ENCODE measurements around the gene SSX4B.
"Not testable (repeated sequence)": the region's sequence is repeated elsewhere in the genome, so short reads cannot be mapped to it uniquely, and the experiment has no call there.

The SSX4B gene

DNA sequence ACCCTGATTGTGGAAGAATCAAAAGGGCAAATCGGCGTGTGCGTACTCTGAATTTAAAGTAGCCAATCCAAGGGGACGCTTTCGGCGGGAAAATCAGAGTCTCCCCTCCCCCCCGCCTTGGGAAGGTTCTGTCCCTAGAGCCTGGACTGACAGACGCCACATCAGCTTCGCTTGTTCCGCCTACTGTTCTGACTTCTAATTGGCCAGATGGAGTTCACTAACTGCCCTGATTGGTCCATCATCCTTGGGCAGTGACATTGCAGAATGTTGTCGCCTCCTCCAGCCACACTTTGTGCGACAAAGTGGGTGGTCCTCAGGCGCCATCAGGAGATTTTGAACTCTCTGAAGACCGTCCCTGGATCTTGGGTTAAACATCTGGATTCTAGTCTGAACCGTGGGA, at the start of gene SSX4B:
TSS of gene SSX4B (minus strand) at position 101 of the 400 bp plus-strand sequence. CDS start 588 bp downstream, outside the sequence.
- FAIRE-seq, result not testable (repeated sequence)

DNA sequence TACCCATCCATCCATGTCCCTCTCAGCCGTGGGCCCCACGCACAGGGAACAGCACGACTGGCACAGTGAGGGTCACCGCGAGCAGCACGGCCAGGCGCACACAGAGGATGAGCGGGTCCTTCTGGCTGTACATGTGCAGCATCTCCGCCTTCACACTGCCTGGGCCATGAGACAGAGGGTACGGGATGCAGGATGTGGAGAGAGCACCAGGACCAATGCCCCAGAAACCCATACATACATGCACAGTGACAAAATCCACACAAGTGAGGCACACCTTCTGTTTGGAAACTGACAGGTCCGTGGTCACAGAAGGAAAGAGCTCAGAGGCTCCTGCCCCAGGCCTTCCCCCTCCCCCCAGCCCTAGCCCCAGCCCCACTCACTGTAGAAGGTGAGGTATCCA, 48.8 kb upstream of the SSX4B start:
- no peak for FAIRE-seq

GRCh38 chrX:48460031-48460430, 48.3 kb upstream of the SSX4B start:
- FAIRE-seq, result no peak

DNA sequence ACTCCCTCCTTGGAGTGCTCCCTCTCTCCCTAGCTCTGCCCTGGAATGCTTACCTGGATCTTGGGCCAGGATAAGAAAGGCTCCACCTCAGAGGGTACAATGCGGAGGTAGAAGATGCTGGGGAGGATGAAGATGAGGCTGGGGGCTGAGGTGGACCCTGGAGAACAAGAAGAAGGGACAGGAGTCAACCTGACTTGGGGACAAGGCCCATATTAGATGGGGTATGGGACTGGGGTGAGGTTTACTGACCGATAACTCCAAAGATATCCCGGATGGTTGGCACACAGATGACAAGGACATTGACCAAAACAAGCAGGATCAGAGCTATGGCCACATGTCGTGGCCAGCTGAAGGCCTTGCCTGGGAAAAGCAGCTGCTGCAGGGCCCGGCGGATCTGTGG, 47.7 kb upstream of the SSX4B start:
- no peak for FAIRE-seq

- FAIRE-seq, result no peak
Measured at GRCh38 chrX:48458711-48459110, 47.0 kb upstream of the SSX4B start.

DNA sequence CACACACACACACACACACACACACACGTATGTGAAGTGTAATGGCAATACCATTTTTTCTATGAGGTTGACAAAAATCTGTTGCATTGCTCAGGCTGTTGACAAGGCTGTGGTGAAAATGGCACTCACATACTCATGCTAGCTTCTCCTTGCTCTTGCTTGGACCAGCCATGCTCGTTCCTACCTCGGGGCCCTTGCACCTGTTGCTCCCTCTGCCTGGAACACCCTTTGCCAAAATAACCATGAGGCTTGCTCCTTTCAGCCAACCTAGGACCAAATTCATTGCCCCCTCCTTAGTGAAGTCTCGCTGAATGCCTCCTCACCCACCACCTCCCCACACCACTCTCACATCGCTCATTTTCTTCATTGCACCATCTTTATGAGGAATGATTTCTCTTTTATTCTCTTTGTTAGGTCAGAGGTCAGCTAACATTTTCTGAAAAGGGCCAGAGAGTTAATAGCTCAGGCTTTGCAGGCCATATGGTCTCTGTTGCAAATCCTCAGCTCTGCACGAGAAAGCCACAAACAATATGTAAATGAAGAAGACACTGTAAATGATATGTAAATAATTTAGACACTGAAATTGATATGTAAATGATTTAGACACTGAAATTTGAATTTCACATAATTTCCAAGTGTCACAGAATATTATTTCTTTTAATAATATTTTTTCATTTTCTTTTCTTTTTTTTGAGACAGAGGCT, 45.0 kb upstream of the SSX4B start:
- FAIRE-seq, result no peak

GRCh38 chrX:48451708-48452107, 39.9 kb upstream of the SSX4B start:
- FAIRE-seq, result no peak

DNA sequence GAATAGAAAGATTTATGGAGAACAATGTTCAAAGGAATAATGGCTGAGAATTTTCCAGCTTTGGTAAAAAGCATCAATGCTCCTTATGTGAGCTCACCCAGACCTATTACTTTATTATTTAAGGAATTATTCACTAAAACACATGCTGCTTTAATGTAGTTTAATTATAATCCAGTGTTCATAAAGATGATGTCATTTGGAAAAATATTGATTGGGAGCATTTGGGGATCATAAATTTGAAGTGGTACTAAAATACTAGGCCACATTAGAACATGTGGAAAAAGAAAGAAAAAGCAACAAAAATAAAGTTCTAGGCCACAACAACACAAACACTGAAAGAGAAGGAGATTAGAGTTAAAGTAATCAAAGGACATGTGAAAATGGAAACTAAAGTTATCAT, 38.3 kb upstream of the SSX4B start:
- no peak for FAIRE-seq

DNA sequence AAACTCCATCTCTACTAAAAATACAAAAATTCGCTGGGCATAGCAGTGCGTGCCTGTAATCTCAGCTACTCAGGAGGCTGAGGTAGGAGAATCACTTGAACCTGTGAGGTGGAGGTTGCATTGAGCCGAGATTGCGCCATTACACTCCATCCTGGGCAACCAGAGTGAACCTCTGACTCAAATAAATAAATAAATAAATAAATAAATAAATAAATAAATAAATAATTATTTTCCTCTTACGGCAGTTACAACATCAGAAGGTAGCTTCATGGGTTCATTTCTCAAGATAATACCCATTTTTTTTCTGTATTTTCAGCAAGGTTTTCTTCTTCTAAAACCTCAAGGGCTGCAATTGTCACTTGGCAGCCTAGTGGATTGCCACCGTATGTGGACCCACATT, 35.4 kb upstream of the SSX4B start:
- FAIRE-seq, result not testable (repeated sequence)

DNA sequence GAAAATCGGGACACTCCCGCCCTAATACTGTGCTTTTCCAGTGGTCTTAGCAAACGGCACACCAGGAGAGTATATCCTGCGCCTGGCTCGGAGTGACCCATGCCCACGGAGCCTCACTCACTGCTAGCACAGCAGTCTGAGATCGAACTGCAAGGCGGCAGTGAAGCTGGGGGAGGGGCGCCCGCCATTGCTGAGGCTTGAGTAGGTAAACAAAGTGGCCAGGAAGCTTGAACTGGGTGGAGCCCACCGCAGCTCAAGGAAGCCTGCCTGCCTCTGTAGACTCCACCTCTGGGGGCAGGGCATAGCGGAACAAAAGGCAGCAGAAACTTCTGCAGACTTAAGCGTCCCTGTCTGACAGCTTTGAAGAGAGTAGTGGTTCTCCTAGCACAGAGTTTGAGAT, 22.0 kb upstream of the SSX4B start:
- FAIRE-seq, result not testable (repeated sequence)

DNA sequence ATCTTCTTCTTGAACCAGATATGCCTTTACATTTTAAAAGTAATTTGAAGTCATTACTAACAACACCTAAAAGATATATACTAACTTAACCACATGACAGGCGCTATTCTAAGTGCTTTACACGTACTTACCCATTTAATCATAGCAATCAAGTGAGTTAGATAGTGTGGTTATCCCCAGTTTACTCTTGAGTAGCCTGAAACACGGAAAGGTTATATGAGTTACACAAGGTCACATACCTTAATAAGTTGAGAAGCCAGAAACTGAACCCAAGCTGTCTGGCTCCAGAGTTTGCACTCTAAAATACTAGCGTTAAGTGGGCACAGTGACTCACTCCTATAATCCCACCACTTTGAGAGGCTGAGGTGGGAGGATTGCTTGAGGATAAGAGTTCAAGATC, 18.4 kb upstream of the SSX4B start:
- FAIRE-seq, result not testable (repeated sequence)

DNA sequence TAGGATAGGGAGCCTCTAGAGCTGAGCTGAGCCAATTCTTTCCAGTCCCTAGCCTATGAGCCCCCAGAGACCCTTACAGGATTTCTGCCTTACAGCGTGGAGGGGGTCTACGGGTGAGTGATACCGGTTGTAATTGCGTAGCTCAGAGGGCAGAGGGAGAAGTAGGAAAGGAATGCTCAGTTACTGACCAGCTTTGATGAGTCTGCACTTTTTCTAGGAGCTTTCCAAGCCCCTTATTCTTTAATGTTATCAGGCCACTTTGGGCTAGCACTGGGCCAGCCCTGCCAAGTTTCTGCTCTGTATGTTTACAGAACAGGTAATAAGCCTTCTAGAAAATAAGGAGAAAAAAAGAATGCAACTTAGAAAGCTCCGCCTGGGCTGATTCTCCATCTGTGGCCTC, 17.8 kb upstream of the SSX4B start:
- FAIRE-seq, result not testable (repeated sequence)

- FAIRE-seq, result not testable (repeated sequence)
Measured at GRCh38 chrX:48427027-48427716, 15.4 kb upstream of the SSX4B start.

DNA sequence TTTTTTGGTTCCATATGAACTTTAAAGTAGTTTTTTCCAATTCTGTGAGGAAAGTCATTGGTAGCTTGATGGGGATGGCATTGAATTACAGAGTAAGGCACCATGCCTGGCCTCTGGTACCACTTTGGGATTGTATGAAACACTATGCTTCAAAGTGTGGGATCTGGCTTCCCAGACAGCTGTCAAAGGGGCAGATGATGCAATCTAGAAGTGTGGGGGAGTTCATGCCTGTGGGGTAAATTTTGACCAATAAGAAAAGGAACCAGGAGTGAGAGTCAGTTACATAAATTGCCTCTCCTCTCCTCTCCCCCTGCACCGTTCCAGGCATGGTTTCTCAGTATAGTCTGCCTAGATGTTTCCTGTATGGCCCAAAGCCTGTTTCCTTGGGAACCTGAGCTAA, 13.9 kb downstream of the SSX4B start:
- FAIRE-seq, result not testable (repeated sequence)

- FAIRE-seq, result not testable (repeated sequence)
Measured at GRCh38 chrX:48396931-48397330, 14.8 kb downstream of the SSX4B start.

DNA sequence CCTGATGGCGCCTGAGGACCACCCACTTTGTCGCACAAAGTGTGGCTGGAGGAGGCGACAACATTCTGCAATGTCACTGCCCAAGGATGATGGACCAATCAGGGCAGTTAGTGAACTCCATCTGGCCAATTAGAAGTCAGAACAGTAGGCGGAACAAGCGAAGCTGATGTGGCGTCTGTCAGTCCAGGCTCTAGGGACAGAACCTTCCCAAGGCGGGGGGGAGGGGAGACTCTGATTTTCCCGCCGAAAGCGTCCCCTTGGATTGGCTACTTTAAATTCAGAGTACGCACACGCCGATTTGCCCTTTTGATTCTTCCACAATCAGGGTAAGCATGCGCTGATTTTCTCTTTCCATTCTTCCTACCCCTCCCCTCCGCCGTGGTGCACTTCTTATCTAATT, 28.5 kb downstream of the SSX4B start, which contains the start of gene SSX4:
TSS of gene SSX4 (plus strand) at position 301 of the 400 bp plus-strand sequence. CDS start 515 bp downstream, outside the sequence.
- not testable (repeated sequence) for FAIRE-seq

DNA sequence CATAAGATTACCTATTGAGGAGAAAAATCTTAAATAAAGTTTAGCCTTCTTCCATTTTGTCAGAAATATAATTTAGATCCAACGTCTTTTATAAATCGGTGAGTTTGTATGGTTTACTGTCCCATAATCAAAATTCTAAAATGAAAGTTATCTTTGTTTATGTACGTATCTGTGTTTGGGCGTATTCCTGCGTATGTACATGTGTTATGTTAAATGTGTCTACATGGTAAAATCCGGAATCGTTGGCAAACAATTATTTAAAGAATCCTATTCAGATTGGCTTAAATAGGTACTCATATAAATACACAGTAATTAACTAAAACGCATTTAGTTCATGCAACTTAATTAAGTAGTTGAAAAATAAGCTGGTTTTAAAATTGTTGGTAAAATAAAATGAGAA, 41.4 kb downstream of the SSX4B start:
- peak; percentile 66 for FAIRE-seq

- not testable (repeated sequence) for FAIRE-seq
Measured at GRCh38 chrX:48367717-48368408, 43.9 kb downstream of the SSX4B start.

GRCh38 chrX:48359281-48359680, 52.5 kb downstream of the SSX4B start:
- not testable (repeated sequence) for FAIRE-seq

- FAIRE-seq, result no peak
Measured at GRCh38 chrX:48357681-48358080, 54.1 kb downstream of the SSX4B start.

DNA sequence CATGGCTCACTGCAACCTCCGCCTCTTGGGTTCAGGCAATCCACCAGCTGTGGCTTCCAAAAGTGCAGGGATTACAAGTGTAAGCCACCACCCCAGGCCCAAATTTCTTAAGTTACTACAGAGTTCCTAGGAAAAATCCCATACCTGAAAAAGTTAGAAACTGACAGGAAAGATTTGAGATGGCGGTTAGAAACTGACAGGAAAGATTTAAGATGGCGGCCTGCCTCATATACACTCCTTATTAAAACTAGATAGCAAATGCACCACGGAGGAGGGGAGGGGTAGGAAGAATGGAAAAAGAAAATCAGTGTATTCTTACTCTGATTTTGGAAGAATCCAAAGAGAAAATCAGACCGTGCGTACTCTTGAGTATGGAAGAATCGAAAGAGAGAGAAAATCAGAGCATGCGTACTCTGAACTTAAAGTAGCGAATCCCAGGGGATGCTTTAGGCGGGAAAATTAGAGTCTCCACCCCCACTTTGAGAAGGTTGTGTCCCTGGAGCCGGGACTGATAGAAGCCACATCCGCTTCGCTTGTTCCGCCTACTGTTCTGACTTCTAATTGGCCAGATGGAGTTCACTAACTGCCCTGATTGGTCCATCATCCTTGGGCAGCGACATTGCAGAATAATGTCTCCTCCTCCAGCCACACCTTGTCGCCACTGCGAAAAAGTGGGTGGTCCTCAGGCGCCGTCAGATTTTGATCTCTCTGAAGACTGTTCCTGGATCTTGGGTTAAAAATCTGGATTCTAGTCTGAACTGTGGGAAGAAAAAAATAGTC, 55.3 kb downstream of the SSX4B start, which contains the start of gene SSX3:
TSS of gene SSX3 (minus strand) at position 389 of the 780 bp plus-strand sequence. CDS start 1,454 bp downstream, outside the sequence.
- FAIRE-seq, result not testable (repeated sequence)
